Bladder microvascular endothelial cell (primary cell): Measurements from ENCODE around the gene EXOC3L2. TPM values are rescaled to one million over a fixed set of nuclear protein-coding genes. Genes with fewer than 3 reads are reported as not detected.

ENCODE experiments used
- total RNA-seq: library from RNA; depleted of rRNA; stranded (reverse); fragments of >200 nt; gene quantifications from 2 replicates; pipeline ENCODE4 v1.2.3, GENCODE V29; 2014

The EXOC3L2 gene
- total RNA-seq = 0.69 and 3.4 TPM in 2 replicates

GRCh38 chr19:45245334-45245787, at the start of gene EXOC3L2:
TSS of gene EXOC3L2 (minus strand) at chr19:45245407. CDS start at chr19:45239045, 6,362 bp downstream.

GRCh38 chr19:45250832-45251451, 5.7 kb upstream of the EXOC3L2 start, which contains the start of gene MARK4:
TSS of gene MARK4 (plus strand) at chr19:45251271. CDS start at chr19:45251589, 318 bp downstream.

GRCh38 chr19:45178262-45179071, 66.7 kb downstream of the EXOC3L2 start, which contains the start of gene BLOC1S3:
TSS of gene BLOC1S3 (plus strand) at chr19:45178784. CDS start at chr19:45179297, 513 bp downstream.

GRCh38 chr19:45177817-45178261, 67.4 kb downstream of the EXOC3L2 start, which contains the start of gene TRAPPC6A:
TSS of gene TRAPPC6A (minus strand) at chr19:45178237. CDS start at chr19:45178218, 19 bp downstream.

Other genes with a start within 250 kb of the EXOC3L2 start
- gene RELB, start 243.9 kb downstream of the EXOC3L2 start, total RNA-seq = 7.9 and 21.5 TPM in 2 replicates
- 5.8 and 20.6 TPM in 2 replicates for gene CLASRP, start 206.4 kb downstream of the EXOC3L2 start, total RNA-seq
- gene ZNF296, start 168.9 kb downstream of the EXOC3L2 start, total RNA-seq = 0.13 and 0.16 TPM in 2 replicates
- 14.2 and 22.5 TPM in 2 replicates for gene GEMIN7, start 166.1 kb downstream of the EXOC3L2 start, total RNA-seq
- gene PPP1R37, start 152.2 kb downstream of the EXOC3L2 start, total RNA-seq = 18.1 and 24.4 TPM in 2 replicates
- gene NKPD1, start 84.4 kb downstream of the EXOC3L2 start, total RNA-seq = under 0.01 and 0.13 TPM in 2 replicates
- gene TRAPPC6A, start 67.2 kb downstream of the EXOC3L2 start, total RNA-seq = 14.4 and 16.2 TPM in 2 replicates
- 2.6 and 3.6 TPM in 2 replicates for gene BLOC1S3, start 66.6 kb downstream of the EXOC3L2 start, total RNA-seq
- gene MARK4, start 5.9 kb upstream of the EXOC3L2 start, total RNA-seq = 8.1 and 43.0 TPM in 2 replicates
- 0.16 TPM in 1 of 2 replicates, not detected in the other for gene CKM, start 77.5 kb upstream of the EXOC3L2 start, total RNA-seq
- gene KLC3, start 95.3 kb upstream of the EXOC3L2 start, total RNA-seq = 0.13 and 0.16 TPM in 2 replicates
- 10.7 and 33.6 TPM in 2 replicates for gene ERCC2, start 125.2 kb upstream of the EXOC3L2 start, total RNA-seq
- 7.1 and 32.3 TPM in 2 replicates for gene PPP1R13L, start 159.7 kb upstream of the EXOC3L2 start, total RNA-seq
- 5.8 and 12.6 TPM in 2 replicates for gene POLR1G, start 161.2 kb upstream of the EXOC3L2 start, total RNA-seq
- gene ERCC1, start 178.5 kb upstream of the EXOC3L2 start, total RNA-seq = 40.3 and 50.5 TPM in 2 replicates
- 0.49 and 18.5 TPM in 2 replicates for gene FOSB, start 222.6 kb upstream of the EXOC3L2 start, total RNA-seq